Endothelial cell of umbilical vein (primary cell): ENCODE data around the gene DIAPH1. TPM values are rescaled to one million over a fixed set of nuclear protein-coding genes. Genes with fewer than 3 reads are reported as not detected.
A peak's percentile ranks its signal among the peaks of the same experiment; 100 is the strongest.

Source experiments
- BruUV-seq: library from RNA; stranded (reverse); fragments of 400-500 nt; replicated peaks from 2 replicates; lab custom pipeline; 2021; lab: Mats Ljungman, UMichigan
- CTCF ChIA-PET: fragments of 300-600, 350-600 bp; sonication (Branson Sonifier 250); formaldehyde crosslinking; loops from one replicate; lab custom pipeline; 2021; ENCODE audit warnings: antibody characterized with exemption, inconsistent platforms; lab: Charles Lee
- POLR2A ChIA-PET: fragments of 300-600, 350-600 bp; sonication (Branson Sonifier 250); formaldehyde crosslinking; loops from one replicate; lab custom pipeline; 2021; ENCODE audit warnings: antibody characterized with exemption, inconsistent platforms; lab: Charles Lee
- DNase-seq: peaks from one replicate; pipeline ENCODE4 v3.0.0-alpha.2; 2011; ENCODE audit warnings: low read depth, low spot score
- FAIRE-seq: peaks from 2 replicates; lab custom pipeline; 2011; peaks lifted over from hg19 to GRCh38; lab: Jason Lieb, UNC
- H2AFZ ChIP-seq: 2 replicates; pipeline ENCODE4 v1.6.0; 2012; ENCODE audit warnings: low read depth, low read length, control low read depth, inconsistent platforms
- H3K27ac ChIP-seq: 2 replicates; pipeline ENCODE4 v1.5.1; 2011; ENCODE audit warnings: low read depth, mild to moderate bottlenecking, control low read depth, low read length, moderate library complexity; ENCODE audit not compliant: insufficient read depth
- H3K27me3 ChIP-seq, 2 experiments: 2 replicates each; pipeline versions ENCODE4 v1.6.0 to v1.6.1; 2011; ENCODE audit warnings: low read length in 2 of 2, mixed read lengths in 1 of 2; ENCODE audit not compliant: control insufficient read depth in 2 of 2, insufficient read depth in 2 of 2
- H3K36me3 ChIP-seq, 2 experiments: 2 replicates in 1 of 2; 3 replicates in 1 of 2; pipeline ENCODE4 v1.5.1; 2011; ENCODE audit warnings: low read length in 2 of 2, mild to moderate bottlenecking in 1 of 2, moderate library complexity in 1 of 2; ENCODE audit not compliant: control insufficient read depth in 2 of 2, insufficient read depth in 2 of 2; ENCODE audit errors: extremely low read depth in 1 of 2
- H3K4me1 ChIP-seq: 3 replicates; pipeline ENCODE4 v1.5.1; 2011; ENCODE audit warnings: mild to moderate bottlenecking, low read length; ENCODE audit not compliant: control insufficient read depth, insufficient read depth; ENCODE audit errors: extremely low read depth
- H3K4me2 ChIP-seq: 2 replicates; pipeline ENCODE4 v1.6.1; 2011; ENCODE audit warnings: low read length, control low read depth, mixed read lengths; ENCODE audit not compliant: insufficient read depth
- H3K4me3 ChIP-seq, 3 experiments: fragments of 200-600 bp in 1 of 3; sonication (generic), shearing (Covaris generic) in 1 of 3; replicated peaks in 1 of 3; 2 replicates each; pipeline ENCODE4 v1.5.1; 2011 to 2016; ENCODE audit warnings: control low read depth in 3 of 3, low read length in 3 of 3, mild to moderate bottlenecking in 2 of 3, inconsistent platforms in 1 of 3, low read depth in 1 of 3, moderate library complexity in 1 of 3; ENCODE audit not compliant: insufficient read depth in 1 of 3
- H3K79me2 ChIP-seq: 2 replicates; pipeline ENCODE4 v1.6.0; 2012; ENCODE audit warnings: low read length, inconsistent platforms; ENCODE audit not compliant: control insufficient read depth, insufficient read depth
- H3K9ac ChIP-seq: replicated peaks from 2 replicates; pipeline ENCODE3; 2011; ENCODE audit warnings: low read length, control low read depth; ENCODE audit not compliant: insufficient read depth; ENCODE audit errors: extremely low read depth
- H3K9me1 ChIP-seq: replicated peaks from 3 replicates; pipeline ENCODE4 v1.6.0; 2011; ENCODE audit warnings: mild to moderate bottlenecking, low read length; ENCODE audit not compliant: control insufficient read depth, insufficient read depth; ENCODE audit errors: extremely low read depth
- H3K9me3 ChIP-seq: replicated peaks from 2 replicates; pipeline ENCODE4 v1.5.1; 2012; ENCODE audit warnings: low read length, inconsistent platforms; ENCODE audit not compliant: control insufficient read depth, insufficient read depth
- H4K20me1 ChIP-seq: replicated peaks from 2 replicates; pipeline ENCODE3; 2011; ENCODE audit warnings: mild to moderate bottlenecking, low read length; ENCODE audit not compliant: control insufficient read depth, insufficient read depth; ENCODE audit errors: extremely low read depth
- CTCF ChIP-seq, 2 donors: IDR thresholded peaks; 1 replicate in 1 of 2; 2 replicates in 1 of 2; pipeline ENCODE4 v1.5.1; 2011; ENCODE audit warnings: low read length in 2 of 2, mild to moderate bottlenecking in 2 of 2, moderate library complexity in 2 of 2, control low read depth in 1 of 2, inconsistent platforms in 1 of 2, low read depth in 1 of 2; ENCODE audit not compliant: insufficient read depth in 1 of 2; ENCODE audit errors: extremely low read depth in 1 of 2
- FOS ChIP-seq: IDR thresholded peaks from 2 replicates; pipeline ENCODE4 v1.6.1; 2011; ENCODE audit warnings: mild to moderate bottlenecking, low read length, moderate library complexity, borderline replicate concordance; ENCODE audit not compliant: insufficient read depth
- GATA2 ChIP-seq: IDR thresholded peaks from 2 replicates; pipeline ENCODE4 v1.7.0; 2011; ENCODE audit warnings: low read depth, mild to moderate bottlenecking, moderate library complexity, mixed read lengths, low read length; ENCODE audit not compliant: insufficient read length, insufficient read depth
- JUN ChIP-seq: IDR thresholded peaks from 2 replicates; pipeline ENCODE4 v1.6.1; 2011; ENCODE audit warnings: borderline replicate concordance, low read depth; ENCODE audit not compliant: insufficient read length, insufficient read depth
- MAX ChIP-seq: IDR thresholded peaks from 2 replicates; pipeline ENCODE4 v1.6.1; 2011; ENCODE audit not compliant: insufficient read depth, insufficient read length
- MYC ChIP-seq: IDR thresholded peaks from one replicate; pipeline ENCODE4 v1.6.1; 2011; ENCODE audit warnings: mild to moderate bottlenecking, low read depth, low read length
- POLR2AphosphoS5 ChIP-seq: IDR thresholded peaks from 2 replicates; pipeline ENCODE4 v1.6.1; 2012; ENCODE audit warnings: low read depth, mild to moderate bottlenecking, control low read depth, low read length, moderate library complexity; ENCODE audit not compliant: insufficient read depth
- dilution Hi-C: fragments of 300-500 bp; cut with MboI; formaldehyde crosslinking; loops from one replicate; pipeline ENCODE4 v1.15.0; 2019; ENCODE audit warnings: low sequenced_read_pairs; ENCODE audit not compliant: extremely low pct_ligation_motif_present
- intact Hi-C: fragments of 100-400 bp; cut with micrococcal nuclease; formaldehyde crosslinking; loops from one replicate; pipeline ENCODE4 v1.10.0; 2022
- polyA plus RNA-seq, 4 experiments: library from polyadenylated mRNA; depleted of rRNA in 3 of 4; stranded (reverse) in 3 of 4; unstranded in 1 of 4; fragments of >200 nt; gene quantifications; 2 replicates each; pipeline versions ENCODE4 v1.2.1 to v1.2.3, GENCODE V29; 2011 to 2012; ENCODE audit warnings: missing spikeins in 1 of 4
- total RNA-seq: library from RNA; stranded (reverse); gene quantifications from 2 replicates; pipeline ENCODE4 v1.2.3, GENCODE V29; 2021

DIAPH1 gene
- total and polyA plus RNA-seq, 2 donors (not counting 3 experiments of a cell fraction or from before 2014, with no cell fraction given): 68.6 to 105 TPM

- Histone ChIP-seq H3K9ac (peak overlapping the region; percentile 67), H4K20me1 (peaks cover 3% of the 10 kb centered on the region), H3K4me1 (peaks cover 18% of the 10 kb centered on the region), H3K9me3 (no peaks in the 10 kb centered on the region), H3K4me3 (peak overlapping the region in 2 of 3 experiments; percentile 77 to 84), H3K27me3 (no peaks in the 10 kb centered on the region), H3K4me2 (peak overlapping the region; percentile 90), H3K36me3 (peaks cover 0 to 5% of the 10 kb centered on the region in 2 experiments), H3K27ac (peak overlapping the region; percentile 22), H3K79me2 (peaks cover 43% of the 10 kb centered on the region), H3K9me1 (no peaks in the 10 kb centered on the region), H2AFZ (no peak overlapping the region)
- intact Hi-C loops: no loop called here
- dilution Hi-C loops: no loop called here
- ChIA-PET POLR2A (no interaction called here), CTCF (interaction anchor here (0.9 to 8.5 kb wide), 8 partner anchors 12 to 187 kb away, joined by 3 to 1019 read pairs (median 40); partner anchors contain the start of genes HDAC3, PCDHGA12 and RELL2)
- TF ChIP-seq GATA2 (peak; percentile 81), MYC (no peak), MAX (no peak), JUN (peak; percentile 50), FOS (peak; percentile 75), CTCF (IDR thresholded peaks at IDR 0.05; ENCODE audit: extremely low read depth in 1 of 2, insufficient read depth in 1 of 2, low read depth in 1 of 2, low read length in 2 of 2) (no peak), POLR2AphosphoS5 (peak; percentile 26)
- BruUV-seq: no TSS peak
- no peak for DNase-seq
- FAIRE-seq: peak; percentile 57
These were observed 1.7 kb downstream of the DIAPH1 start for GRCh38 chr5:141617128-141617527.
